Forelimb muscle (tissue), 1 donor: Measurements from ENCODE around the gene GRIK4. TPM values are rescaled to one million over a fixed set of nuclear protein-coding genes. Genes with fewer than 3 reads are reported as not detected.

Experiments used
- DNase-seq: peaks from one replicate; pipeline ENCODE4 v3.0.0-alpha.2; 2013; ENCODE audit warnings: low read depth
- polyA plus RNA-seq: library from polyadenylated mRNA; unstranded; fragments of 120-200 nt; gene quantifications from one replicate; pipeline ENCODE4 v1.2.1, GENCODE V29; 2013; ENCODE audit not compliant: insufficient read length

The GRIK4 gene
- polyA plus RNA-seq, 1 donor = 0.23 TPM

DNA sequence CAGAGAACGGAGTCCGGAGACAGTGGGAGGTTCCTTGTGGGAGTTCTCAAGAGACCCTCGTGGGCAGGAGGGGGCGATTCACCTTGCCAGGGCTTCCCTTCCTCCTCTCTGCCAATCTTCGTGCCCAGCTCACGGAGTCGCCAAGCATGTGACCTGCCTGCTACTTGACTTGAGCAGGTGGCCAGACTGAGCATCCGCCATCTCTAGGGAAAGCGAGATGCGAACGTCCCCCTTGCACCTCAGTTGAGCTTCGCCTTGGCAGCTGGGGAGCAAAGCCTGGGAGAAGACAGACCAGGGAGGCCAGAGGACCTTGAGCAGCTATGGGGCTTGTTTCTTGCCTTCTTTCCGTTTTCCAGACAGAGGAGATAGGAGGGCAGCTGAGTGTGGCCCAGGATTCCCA, 123.2 kb downstream of the GRIK4 start:
- no peak for DNase-seq

DNA sequence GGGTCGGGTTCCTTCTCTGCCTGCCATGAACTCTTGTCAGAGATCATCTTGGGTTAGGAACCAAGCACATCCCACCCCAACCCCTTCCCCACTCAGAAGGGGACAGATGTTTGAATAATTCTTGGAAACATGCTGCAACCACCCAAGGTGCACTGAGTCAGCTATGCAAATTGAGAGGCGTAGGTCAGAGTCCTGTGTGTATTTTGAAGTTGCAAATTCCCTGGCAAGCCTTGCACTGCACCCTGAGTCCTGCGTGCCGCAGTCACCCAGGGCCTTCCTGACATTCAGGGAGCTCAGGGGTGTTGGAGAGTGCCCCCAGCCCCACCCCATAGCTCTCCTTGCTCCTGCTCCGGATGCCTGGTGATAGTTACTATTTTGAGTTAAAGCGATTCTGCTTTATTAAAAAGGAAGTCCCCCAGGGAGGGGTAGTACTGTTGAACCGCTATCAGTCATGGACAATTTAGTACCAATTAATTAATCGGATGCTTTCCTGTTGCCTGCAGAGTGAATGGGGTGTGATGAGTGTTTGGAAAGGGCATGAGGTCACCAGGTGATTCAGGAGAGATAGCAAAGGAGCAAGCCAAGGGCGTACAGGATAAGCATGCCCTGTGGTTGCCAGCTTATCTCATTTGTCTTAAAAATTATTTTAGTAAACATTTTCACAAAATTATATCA, 123.7 kb downstream of the GRIK4 start:
- DNase-seq = no peak

GRCh38 chr11:120637131-120637530, 125.6 kb downstream of the GRIK4 start:
- DNase-seq = no peak

DNA sequence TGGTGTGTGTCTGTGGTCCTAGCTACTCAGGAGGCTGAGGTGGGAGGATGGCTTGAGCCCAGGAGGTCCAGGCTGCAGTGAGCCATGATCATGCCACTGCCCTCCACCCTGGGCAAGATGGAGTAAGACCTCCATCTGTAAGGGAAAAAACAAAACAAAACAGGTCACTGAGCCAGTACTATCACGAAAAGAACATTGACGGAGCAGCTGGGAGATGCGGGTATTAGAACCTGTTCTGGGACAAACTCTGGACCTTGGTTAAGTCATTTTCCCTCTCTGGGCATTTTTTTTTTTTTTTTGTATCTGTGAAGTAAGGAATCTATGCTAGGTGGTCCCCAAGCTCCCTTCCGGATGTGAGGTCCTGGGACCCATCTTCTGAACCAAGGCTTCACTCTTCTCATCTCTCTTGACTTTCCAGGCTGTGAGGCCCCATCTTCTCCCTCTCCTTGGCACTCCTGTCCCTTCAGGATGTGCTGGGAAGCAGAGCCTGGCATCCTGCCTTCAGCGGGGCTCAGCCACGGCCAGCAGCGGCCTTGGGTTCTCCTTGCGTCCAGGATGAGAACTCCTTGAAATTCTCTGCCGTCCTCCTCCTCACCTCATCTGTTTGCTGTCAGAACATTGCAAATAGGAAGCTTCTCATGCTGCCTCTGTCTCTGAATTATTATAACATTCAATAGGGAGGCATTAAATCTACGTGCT, 130.8 kb downstream of the GRIK4 start:
- DNase-seq = no peak

- DNase-seq = no peak
These were observed 131.7 kb downstream of the GRIK4 start for GRCh38 chr11:120643284-120643683.

GRCh38 chr11:120645639-120646038, 134.1 kb downstream of the GRIK4 start:
- DNase-seq = no peak

GRCh38 chr11:120646206-120646605, 134.7 kb downstream of the GRIK4 start:
- DNase-seq = no peak

- no peak for DNase-seq
These were observed 136.1 kb downstream of the GRIK4 start for GRCh38 chr11:120647681-120648080.

DNA sequence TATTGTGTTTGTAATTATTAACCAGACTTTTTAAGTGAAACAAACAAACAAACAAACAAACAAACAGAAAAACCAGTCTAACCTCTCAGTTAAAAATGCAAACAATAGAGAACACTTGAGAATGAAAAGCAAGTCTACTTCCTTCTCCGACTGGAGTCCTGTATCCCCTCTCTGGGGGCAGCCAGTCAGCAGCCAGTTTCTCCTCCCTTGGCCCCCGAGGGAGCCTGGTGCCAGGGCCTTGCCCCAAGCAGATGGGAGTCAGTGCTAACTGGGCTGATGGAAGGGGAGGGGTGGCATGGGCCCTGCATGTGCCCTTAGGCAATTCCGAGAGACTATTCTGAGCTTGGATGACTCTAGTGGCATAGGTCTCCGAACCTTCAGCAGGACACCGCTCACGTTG, 137.2 kb downstream of the GRIK4 start:
- no peak for DNase-seq

- no peak for DNase-seq
These were observed 137.8 kb downstream of the GRIK4 start for GRCh38 chr11:120649316-120649715.

GRCh38 chr11:120651396-120651795, 139.8 kb downstream of the GRIK4 start:
- no peak for DNase-seq

DNA sequence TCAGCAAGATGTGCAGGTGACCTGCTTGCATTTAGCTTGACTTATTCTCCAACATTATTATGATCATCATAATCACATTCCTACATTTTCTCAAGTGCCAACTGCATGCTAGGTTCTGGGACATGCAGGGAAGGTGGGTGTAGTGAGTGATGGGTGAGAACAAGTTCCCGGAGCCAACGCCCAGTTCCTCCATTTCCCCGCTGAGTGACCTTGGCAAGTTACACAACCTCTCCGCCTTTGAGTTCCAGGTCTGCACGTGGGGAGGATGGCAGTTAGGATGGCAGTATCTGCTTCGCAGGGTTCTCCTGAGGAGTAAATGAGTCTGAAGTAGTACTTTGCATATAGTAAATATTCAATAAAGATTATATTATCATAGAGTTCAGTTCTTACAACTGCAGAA, 140.3 kb downstream of the GRIK4 start:
- no peak for DNase-seq

DNA sequence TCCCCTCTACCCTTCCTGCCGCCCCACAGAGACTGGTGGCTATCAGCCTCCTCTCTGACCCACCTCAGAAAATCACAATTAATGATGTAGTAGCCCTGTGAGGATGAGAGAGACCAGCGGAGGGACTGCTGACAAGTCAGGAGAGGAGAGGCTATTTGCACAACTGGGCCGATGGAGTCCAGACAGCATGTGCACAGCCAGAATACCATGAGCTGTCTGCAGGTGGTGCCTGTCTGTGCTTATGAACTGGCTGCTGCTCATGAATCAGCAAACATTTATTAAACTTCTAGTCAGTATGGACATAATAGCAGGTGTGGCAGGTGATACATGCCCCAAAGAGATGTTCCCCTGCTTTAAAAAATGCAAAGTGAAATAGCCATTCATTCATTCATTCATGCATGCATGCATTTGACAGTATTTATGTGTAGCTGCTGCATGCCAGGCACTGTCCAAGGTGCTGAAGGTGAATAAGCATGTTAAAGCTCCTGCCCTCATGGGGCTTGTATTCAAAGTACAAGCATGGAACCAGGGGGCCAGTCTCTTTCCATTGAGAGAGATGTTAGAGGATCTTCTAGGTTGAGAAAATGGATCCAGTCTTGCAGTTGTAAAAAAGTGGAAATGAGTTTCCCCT, 141.3 kb downstream of the GRIK4 start:
- DNase-seq = no peak

DNA sequence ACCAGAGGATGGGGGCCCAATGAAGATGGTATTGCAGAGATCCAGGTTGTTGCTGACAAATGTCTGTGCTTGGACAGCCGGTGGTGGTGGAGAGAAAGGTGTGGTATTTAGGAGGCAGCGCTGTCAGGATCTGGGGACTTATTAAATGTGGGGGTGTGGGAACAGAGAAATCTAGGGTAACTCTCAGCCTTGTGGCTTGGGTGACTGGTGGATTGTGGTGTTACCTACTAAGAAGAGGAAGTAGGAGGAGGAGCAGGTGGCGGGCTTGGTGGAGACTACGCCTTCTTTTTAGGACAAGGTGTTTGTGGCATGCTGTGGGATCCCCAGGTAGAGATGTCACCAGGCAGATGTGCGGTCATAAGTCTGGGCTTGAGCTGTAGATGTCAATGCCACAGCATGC, 144.0 kb downstream of the GRIK4 start:
- no peak for DNase-seq

- no peak for DNase-seq
These were observed 145.9 kb downstream of the GRIK4 start for GRCh38 chr11:120657306-120658070.

DNA sequence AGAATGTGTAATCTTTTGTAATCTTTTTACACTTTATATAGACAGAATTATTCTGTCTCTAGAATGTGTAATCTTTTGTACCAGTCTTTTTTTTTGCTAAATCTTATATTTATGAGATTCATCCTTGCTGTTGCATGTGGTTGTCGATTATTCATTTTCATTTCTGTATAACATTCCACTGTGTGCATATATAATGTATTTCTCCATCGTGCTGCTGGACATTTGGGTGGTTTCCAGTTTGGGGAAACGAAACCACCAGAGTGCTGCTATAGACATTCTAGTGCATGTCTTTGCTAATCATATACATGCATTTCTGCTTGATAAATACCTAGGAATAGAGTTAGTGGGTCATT, 146.5 kb downstream of the GRIK4 start:
- DNase-seq = no peak

GRCh38 chr11:120659076-120659475, 147.5 kb downstream of the GRIK4 start:
- DNase-seq = no peak

DNA sequence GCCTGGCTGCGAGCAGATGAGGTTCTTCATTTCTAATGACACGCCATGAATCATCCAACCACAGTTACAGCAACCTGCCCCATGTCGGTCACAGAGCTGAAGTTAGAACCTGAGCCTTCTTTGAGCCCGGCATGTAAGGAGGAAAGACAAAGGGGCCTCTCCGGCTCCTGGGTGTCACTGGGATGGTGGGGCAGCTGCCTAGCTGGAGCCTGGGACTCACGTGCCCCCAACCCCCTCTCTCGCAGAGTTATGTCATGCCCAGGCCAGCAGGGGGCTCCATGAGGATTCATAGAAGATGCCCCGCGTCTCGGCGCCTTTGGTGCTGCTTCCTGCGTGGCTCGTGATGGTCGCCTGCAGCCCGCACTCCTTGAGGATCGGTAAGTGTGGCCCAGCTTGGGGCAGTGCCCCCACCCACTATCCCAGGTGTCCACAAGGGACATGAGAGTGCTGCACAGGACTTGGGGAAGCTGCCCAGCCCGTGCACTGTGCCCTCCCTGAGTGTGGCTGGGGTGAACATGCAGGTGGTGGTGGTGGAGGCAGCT, 148.5 kb downstream of the GRIK4 start:
- DNase-seq = no peak

DNA sequence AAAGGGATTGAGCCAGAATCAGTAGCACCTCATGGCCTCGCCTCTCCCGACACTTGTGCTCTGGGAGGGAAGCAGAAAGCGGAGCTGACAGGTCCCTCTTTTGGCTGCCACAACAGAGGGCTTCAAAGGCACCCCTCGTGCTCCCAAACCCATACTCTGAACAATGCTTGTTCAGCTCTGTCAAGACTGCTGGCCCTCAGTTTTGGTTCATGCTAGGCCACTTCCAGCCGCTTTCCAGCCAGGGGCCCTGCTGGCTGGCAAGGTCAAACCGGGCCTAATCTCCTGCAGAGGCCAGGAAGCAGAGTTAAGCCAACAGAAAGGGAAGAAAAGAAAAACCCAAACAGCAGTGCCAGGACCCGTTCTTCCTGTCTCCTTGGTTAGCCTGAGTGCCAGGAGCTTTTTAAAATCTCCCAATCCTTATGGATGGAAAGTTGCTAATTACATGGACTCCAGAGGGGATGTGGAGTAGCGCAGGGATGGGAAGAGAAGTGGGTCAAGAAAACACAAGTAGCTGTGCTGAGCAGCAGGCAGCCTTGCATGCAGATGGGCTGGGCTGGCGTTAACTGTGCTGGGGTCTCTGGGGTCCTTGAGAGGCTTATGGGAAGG, 150.6 kb downstream of the GRIK4 start:
- DNase-seq = no peak

DNA sequence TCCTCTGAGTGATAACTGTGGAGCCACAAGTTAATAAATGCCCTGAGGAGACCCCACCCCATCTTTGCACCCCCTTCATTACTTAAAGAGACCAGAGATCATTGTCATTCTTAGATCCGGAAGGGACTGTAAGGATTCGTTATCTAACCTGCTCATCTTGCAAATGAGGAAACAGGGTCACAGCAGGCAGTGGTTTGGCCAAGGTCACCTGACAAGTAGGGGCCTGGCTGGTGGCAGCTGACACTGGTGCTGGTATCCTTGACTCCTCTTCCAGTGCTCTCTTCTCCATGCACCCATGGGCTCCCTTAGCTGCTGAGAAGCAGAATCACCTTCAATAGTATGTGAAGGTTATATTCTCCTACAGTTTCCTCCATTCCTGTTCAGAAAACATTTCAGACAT, 151.6 kb downstream of the GRIK4 start:
- no peak for DNase-seq

DNA sequence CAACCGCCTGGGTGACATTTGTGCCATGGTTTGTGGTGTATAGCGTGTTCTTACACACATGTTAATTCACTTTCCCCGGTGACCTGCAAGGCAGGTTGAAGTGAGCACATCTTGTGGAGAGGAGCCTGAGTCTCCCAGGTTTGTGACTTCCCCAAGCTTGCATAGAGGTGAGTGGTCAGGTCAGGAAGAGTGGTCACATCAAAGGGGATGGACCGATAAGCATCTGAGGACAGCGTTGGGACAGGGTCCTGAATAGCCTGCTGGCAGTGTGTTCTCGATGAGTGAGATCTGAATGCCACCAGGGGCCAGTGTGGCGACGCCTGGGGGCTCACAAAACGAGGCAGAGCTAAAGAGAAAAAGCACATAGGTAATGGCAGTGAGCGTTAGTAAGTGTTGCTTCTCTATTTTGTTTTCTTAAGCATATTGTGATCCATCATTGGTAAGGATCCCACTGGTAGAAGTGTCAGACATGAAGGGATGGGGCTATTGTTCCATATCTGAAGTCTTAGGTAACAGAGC, 154.6 kb downstream of the GRIK4 start:
- DNase-seq = no peak

GRCh38 chr11:120667281-120667680, 155.7 kb downstream of the GRIK4 start:
- DNase-seq = no peak
